Measurements from ENCODE around the gene BRCA2.

GRCh38 chr13:32426990-32427851 is 111.9 kb downstream of the BRCA2 start:
- no peak for TF ChIP-seq SUZ12 (IDR thresholded peaks at IDR 0.05; ENCODE audit: extremely low read depth, insufficient read depth, insufficient read length)
- no peak for TF ChIP-seq ZNF274 (IDR thresholded peaks at IDR 0.05; ENCODE audit: low read depth, low read length)
- TF ChIP-seq YY1 (IDR thresholded peaks at IDR 0.05; ENCODE audit: insufficient read depth, insufficient read length), result no peak
